Liver (tissue), 9 donors: ENCODE measurements around the gene SNTN. TPM values are rescaled to one million over a fixed set of nuclear protein-coding genes. Genes with fewer than 3 reads are reported as not detected.

ENCODE experiments used
- DNase-seq: peaks from one replicate; pipeline ENCODE4 v3.0.0-alpha.2; 2017; ENCODE audit warnings: low spot score
- H3K27ac ChIP-seq, 2 donors: one replicate each; pipeline ENCODE4 v1.7.0; 2013; ENCODE audit warnings: inconsistent platforms in 2 of 2, low read length in 2 of 2, control low read depth in 1 of 2, low read depth in 1 of 2, mild to moderate bottlenecking in 1 of 2
- H3K27me3 ChIP-seq, 4 donors: one replicate each; pipeline versions ENCODE4 v1.6.1 to v1.7.0; 2013; ENCODE audit warnings: low read length in 3 of 4, inconsistent platforms in 1 of 4, mild to moderate bottlenecking in 1 of 4, moderate library complexity in 1 of 4; ENCODE audit not compliant: control insufficient read depth in 4 of 4, insufficient read depth in 4 of 4
- H3K36me3 ChIP-seq, 4 donors: one replicate each; pipeline versions ENCODE4 v1.6.1 to v1.7.0; 2013; ENCODE audit warnings: low read length in 3 of 4, mild to moderate bottlenecking in 3 of 4, low read depth in 1 of 4, moderate library complexity in 1 of 4; ENCODE audit not compliant: control insufficient read depth in 4 of 4, insufficient read depth in 3 of 4
- H3K4me1 ChIP-seq, 4 donors: one replicate each; pipeline versions ENCODE4 v1.6.1 to v1.7.0; 2013; ENCODE audit warnings: low read length in 3 of 4, mild to moderate bottlenecking in 3 of 4, moderate library complexity in 1 of 4; ENCODE audit not compliant: control insufficient read depth in 4 of 4, insufficient read depth in 4 of 4
- H3K4me3 ChIP-seq, 3 donors: one replicate each; pipeline versions ENCODE4 v1.6.1 to v1.7.0; 2013; ENCODE audit warnings: low read length in 3 of 3, control low read depth in 1 of 3, low read depth in 1 of 3, mild to moderate bottlenecking in 1 of 3
- H3K9ac ChIP-seq, 2 donors: one replicate each; pipeline ENCODE4 v1.7.0; 2013; ENCODE audit warnings: low read length in 2 of 2, mild to moderate bottlenecking in 2 of 2, moderate library complexity in 2 of 2, control low read depth in 1 of 2, low read depth in 1 of 2
- H3K9me3 ChIP-seq, 4 donors: one replicate each; pipeline versions ENCODE4 v1.6.1 to v1.7.0; 2013; ENCODE audit warnings: low read length in 3 of 4; ENCODE audit not compliant: control insufficient read depth in 4 of 4
- ATF3 ChIP-seq: IDR thresholded peaks from 2 replicates; pipeline ENCODE4 v1.6.1; 2016; ENCODE audit warnings: antibody characterized with exemption
- EGR1 ChIP-seq, 2 donors: IDR thresholded peaks; 2 replicates each; pipeline ENCODE4 v1.6.1; 2016 to 2018; ENCODE audit warnings: antibody characterized with exemption in 2 of 2, low read depth in 2 of 2
- FOXA2 ChIP-seq: IDR thresholded peaks from 2 replicates; pipeline ENCODE4 v1.6.1; 2016; ENCODE audit warnings: antibody characterized with exemption
- GABPA ChIP-seq, 2 donors: IDR thresholded peaks in 1 of 2; conservative IDR thresholded peaks in 1 of 2; 2 replicates each; pipeline ENCODE4 v1.6.1; 2016; ENCODE audit warnings: antibody characterized with exemption in 2 of 2, mild to moderate bottlenecking in 1 of 2, moderate library complexity in 1 of 2
- HNF4A ChIP-seq, 2 donors: conservative IDR thresholded peaks; 2 replicates each; pipeline ENCODE4 v1.6.1; 2016; ENCODE audit warnings: antibody characterized with exemption in 2 of 2, mild to moderate bottlenecking in 2 of 2
- HNF4G ChIP-seq: IDR thresholded peaks from 2 replicates; pipeline ENCODE4 v1.6.1; 2016; ENCODE audit warnings: antibody characterized with exemption
- JUND ChIP-seq, 2 donors: IDR thresholded peaks; 2 replicates each; pipeline ENCODE4 v1.6.1; 2016; ENCODE audit warnings: antibody characterized with exemption in 2 of 2
- NR2F2 ChIP-seq: IDR thresholded peaks from 2 replicates; pipeline ENCODE4 v1.6.1; 2016; ENCODE audit warnings: antibody characterized with exemption
- RAD21 ChIP-seq, 2 donors: IDR thresholded peaks; 2 replicates each; pipeline ENCODE4 v1.6.1; 2016; ENCODE audit warnings: antibody characterized with exemption in 2 of 2, mild to moderate bottlenecking in 2 of 2
- RXRA ChIP-seq, 2 donors: IDR thresholded peaks; 2 replicates each; pipeline ENCODE4 v1.6.1; 2017 to 2018; ENCODE audit warnings: antibody characterized with exemption in 2 of 2, mild to moderate bottlenecking in 1 of 2
- SP1 ChIP-seq: IDR thresholded peaks from 2 replicates; pipeline ENCODE4 v1.6.1; 2018; ENCODE audit warnings: antibody characterized with exemption, mild to moderate bottlenecking
- TAF1 ChIP-seq: conservative IDR thresholded peaks from 2 replicates; pipeline ENCODE4 v1.6.1; 2016; ENCODE audit warnings: antibody characterized with exemption, mild to moderate bottlenecking
- YY1 ChIP-seq: IDR thresholded peaks from 2 replicates; pipeline ENCODE4 v1.6.1; 2016; ENCODE audit warnings: antibody characterized with exemption, mild to moderate bottlenecking
- ZBTB33 ChIP-seq: IDR thresholded peaks from 2 replicates; pipeline ENCODE4 v1.6.1; 2016; ENCODE audit warnings: antibody characterized with exemption
- WGBS: extraction: QIAGEN DNeasy Blood & Tissue Kit; methylation state at CpG from one replicate; pipeline ENCODE4 v1.1.7; 2013; 5-methylcytosine and 5-hydroxymethylcytosine counted together
- polyA plus RNA-seq, 2 donors: library from polyadenylated mRNA; stranded (reverse) in 1 of 2; unstranded in 1 of 2; fragments of 200-250 nt in 1 of 2; fragments of >200 nt in 1 of 2; fragmentation: Nextera tagmentation in 1 of 2; extraction: Ambion mirVana in 1 of 2; gene quantifications; one replicate each; pipeline versions ENCODE4 v1.2.1 to v1.2.3, GENCODE V29; 2013 to 2015
- total RNA-seq, 2 donors: library from RNA; depleted of rRNA; stranded (reverse); fragments of >200 nt; gene quantifications; one replicate each; pipeline ENCODE4 v1.2.3, GENCODE V29; 2014
- TF ChIP-seq, protein P1 (sequence below): IDR thresholded peaks from 2 replicates; pipeline ENCODE4 v1.6.1; 2016; ENCODE audit warnings: antibody characterized with exemption
- TF ChIP-seq, protein P2 (sequence below): IDR thresholded peaks from 2 replicates; pipeline ENCODE4 v1.6.1; 2016; ENCODE audit warnings: antibody characterized with exemption, mild to moderate bottlenecking
- donor health status: healthy.
- donor health status: healthy.
- donor health status: healthy.
- donor health status: healthy.
- donor health status: healthy.

The SNTN gene
- total and polyA plus RNA-seq, 4 donors = not detected

GRCh38 chr3:63673111-63673510 is 20.6 kb downstream of the SNTN start:
- no peak overlapping the region for H3K4me3 ChIP-seq
- H3K36me3 ChIP-seq = no peaks in the 10 kb centered on the region
- no peak overlapping the region for H3K27ac ChIP-seq
- no peak for DNase-seq
- no peaks in the 10 kb centered on the region for H3K4me1 ChIP-seq
- 90% methylated on average over 3 of the region's 3 CpGs for WGBS
- no peaks in the 10 kb centered on the region for H3K9me3 ChIP-seq
- no peak overlapping the region for H3K9ac ChIP-seq
- H3K27me3 ChIP-seq = peaks cover 0 to 3% (median 0%) of the 10 kb centered on the region in 4 donors
- TF ChIP-seq, protein P1, sequence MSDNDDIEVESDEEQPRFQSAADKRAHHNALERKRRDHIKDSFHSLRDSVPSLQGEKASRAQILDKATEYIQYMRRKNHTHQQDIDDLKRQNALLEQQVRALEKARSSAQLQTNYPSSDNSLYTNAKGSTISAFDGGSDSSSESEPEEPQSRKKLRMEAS = no peak
- no peak for TF ChIP-seq SP1
- no peak for TF ChIP-seq JUND (IDR thresholded peaks at IDR 0.05)
- no peak for TF ChIP-seq GABPA (IDR thresholded peaks at IDR 0.05 in 1 of 2, conservative IDR thresholded peaks at IDR 0.05 in 1 of 2)
- TF ChIP-seq, protein P2, sequence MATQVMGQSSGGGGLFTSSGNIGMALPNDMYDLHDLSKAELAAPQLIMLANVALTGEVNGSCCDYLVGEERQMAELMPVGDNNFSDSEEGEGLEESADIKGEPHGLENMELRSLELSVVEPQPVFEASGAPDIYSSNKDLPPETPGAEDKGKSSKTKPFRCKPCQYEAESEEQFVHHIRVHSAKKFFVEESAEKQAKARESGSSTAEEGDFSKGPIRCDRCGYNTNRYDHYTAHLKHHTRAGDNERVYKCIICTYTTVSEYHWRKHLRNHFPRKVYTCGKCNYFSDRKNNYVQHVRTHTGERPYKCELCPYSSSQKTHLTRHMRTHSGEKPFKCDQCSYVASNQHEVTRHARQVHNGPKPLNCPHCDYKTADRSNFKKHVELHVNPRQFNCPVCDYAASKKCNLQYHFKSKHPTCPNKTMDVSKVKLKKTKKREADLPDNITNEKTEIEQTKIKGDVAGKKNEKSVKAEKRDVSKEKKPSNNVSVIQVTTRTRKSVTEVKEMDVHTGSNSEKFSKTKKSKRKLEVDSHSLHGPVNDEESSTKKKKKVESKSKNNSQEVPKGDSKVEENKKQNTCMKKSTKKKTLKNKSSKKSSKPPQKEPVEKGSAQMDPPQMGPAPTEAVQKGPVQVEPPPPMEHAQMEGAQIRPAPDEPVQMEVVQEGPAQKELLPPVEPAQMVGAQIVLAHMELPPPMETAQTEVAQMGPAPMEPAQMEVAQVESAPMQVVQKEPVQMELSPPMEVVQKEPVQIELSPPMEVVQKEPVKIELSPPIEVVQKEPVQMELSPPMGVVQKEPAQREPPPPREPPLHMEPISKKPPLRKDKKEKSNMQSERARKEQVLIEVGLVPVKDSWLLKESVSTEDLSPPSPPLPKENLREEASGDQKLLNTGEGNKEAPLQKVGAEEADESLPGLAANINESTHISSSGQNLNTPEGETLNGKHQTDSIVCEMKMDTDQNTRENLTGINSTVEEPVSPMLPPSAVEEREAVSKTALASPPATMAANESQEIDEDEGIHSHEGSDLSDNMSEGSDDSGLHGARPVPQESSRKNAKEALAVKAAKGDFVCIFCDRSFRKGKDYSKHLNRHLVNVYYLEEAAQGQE = no peak
- no peak for TF ChIP-seq NR2F2
- TF ChIP-seq FOXA2 = no peak
- no peak for TF ChIP-seq RXRA (IDR thresholded peaks at IDR 0.05)
- no peak for TF ChIP-seq ZBTB33
- TF ChIP-seq ATF3 = no peak
- TF ChIP-seq HNF4G = no peak
- no peak for TF ChIP-seq YY1
- no peak for TF ChIP-seq EGR1 (IDR thresholded peaks at IDR 0.05; ENCODE audit: low read depth in 2 of 2)
- no peak for TF ChIP-seq TAF1
- no peak for TF ChIP-seq HNF4A (conservative IDR thresholded peaks at IDR 0.05)
- no peak for TF ChIP-seq RAD21 (IDR thresholded peaks at IDR 0.05)

- 85% methylated on average over 2 of the region's 2 CpGs for WGBS
- Histone ChIP-seq H3K9me3 (no peaks in the 10 kb centered on the region), H3K27me3 (peaks cover 0 to 3% (median 0%) of the 10 kb centered on the region in 4 donors), H3K9ac (no peak overlapping the region), H3K27ac (no peak overlapping the region), H3K4me1 (no peaks in the 10 kb centered on the region), H3K36me3 (no peaks in the 10 kb centered on the region), H3K4me3 (no peak overlapping the region)
- no peak for DNase-seq
- TF ChIP-seq, protein P2 = no peak
- TF ChIP-seq ATF3 = no peak
- no peak for TF ChIP-seq TAF1
- no peak for TF ChIP-seq NR2F2
Observed at GRCh38 chr3:63674586-63674985, 22.1 kb downstream of the SNTN start.
